Stimulated activated CD4-positive, alpha-beta T cell treated with anti-CD3 and anti-CD28 coated beads, Interleukin-12 subunit alpha, Interleukin-12 subunit beta, amount 100 ng/mL, for 24 hours (primary cell): Measurements from ENCODE around the gene KCNE2.

Experiments
- DNase-seq, 2 experiments: peaks; one replicate each; pipeline ENCODE4 v3.0.0-alpha.2; 2020; ENCODE audit warnings: low read depth in 2 of 2

The KCNE2 gene, protein sequence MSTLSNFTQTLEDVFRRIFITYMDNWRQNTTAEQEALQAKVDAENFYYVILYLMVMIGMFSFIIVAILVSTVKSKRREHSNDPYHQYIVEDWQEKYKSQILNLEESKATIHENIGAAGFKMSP

DNA sequence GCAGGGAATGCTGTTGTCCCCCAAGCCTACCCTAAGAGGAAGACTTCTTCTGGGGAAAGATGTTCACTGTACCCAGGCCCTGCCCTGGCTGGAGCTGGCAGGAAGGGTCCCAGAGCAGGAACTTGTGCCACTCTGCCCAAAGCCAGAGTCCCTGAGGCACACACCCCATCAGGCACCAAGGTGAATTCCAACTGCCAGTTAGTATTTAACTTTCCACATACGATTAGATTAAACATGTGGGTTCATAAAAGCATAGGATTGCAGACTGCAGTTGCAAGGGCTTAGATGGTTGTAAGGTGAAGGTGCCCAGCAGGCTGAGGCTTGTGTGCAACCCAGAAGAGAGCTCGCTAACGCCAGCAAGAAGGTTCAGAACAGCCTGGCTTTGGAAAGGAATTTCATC is at the start of gene KCNE2:
KCNE2 (plus strand) TSS at position 274 of the 400 bp plus-strand sequence. CDS start 6,473 bp downstream, outside the sequence.
- no peak for DNase-seq

DNA sequence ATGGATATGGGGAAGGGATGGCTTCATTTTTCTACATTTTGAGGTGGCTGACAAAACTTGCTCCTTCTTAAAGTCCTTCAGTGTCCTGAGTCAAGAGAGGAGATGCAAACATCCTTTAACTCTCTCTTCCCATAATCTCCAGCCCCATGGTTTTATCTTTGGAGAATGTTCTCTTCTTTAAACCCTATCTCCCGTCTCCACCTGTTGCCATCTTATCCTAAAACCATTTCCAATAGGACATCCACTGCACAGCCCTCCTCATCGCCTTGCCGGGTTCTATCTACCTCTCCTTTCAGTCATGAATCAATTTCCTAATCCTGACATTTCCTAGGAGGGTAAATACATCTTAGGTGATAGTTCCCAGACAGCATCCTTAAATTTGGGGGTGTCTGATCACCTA is 44.2 kb upstream of the KCNE2 start:
- no peak for DNase-seq

DNA sequence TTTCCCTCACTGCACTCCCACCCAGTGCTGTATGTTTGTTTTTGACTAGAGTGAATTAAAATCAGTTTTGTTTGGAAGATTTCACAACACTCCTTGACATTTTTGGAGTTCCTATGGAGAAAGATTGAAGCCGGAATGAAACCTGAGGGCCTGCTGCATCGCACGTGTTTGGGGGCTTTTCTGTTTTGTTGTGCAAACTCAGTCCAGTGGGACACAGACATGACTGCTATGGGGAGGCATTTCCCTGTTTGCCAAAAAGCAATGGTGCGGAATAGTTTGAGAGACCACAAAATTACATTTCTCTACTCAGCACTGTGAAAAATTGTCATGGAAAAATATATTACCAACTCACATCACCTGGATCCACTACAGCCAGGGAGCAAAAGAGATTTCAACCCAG is 43.8 kb upstream of the KCNE2 start:
- DNase-seq: no peak

DNA sequence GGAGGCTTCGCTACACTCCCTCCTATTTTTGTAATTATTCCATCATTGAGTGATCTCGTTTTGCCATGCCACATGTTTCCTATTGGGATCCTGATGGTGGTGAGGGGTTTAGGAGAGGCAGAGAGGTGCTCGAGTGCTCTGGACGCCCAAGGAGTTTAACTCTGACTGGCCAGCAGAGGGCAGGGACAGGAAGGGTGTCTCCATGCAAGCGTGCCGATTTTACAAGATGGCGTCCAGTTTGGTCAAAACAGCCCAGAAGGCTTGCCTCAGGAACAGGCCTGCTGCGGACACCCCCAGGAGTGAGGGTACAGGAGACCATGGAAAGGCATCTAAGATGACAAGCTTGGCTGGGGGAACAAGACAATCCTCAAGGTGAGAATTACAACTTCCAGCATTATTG is 33.8 kb upstream of the KCNE2 start:
- DNase-seq: no peak

DNA sequence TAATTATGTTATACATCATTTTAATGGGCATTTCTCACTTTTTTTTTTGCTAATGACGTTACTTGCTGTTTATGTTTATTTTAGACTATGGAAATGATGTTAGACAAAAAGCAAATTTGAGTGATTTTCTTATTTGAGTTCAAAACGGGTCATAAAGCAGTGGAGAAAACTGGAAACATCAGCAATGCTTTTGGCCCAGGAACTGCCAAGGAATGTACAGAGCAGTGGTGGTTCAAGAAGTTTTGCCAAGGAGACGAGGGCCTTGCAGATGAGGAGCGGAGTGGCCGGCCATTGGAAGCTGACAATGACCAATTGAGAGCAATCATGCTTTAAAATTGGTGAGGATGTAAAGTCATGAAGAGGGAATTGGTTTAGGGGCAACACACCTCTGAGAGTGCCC is 32.1 kb upstream of the KCNE2 start:
- DNase-seq: no peak

DNA sequence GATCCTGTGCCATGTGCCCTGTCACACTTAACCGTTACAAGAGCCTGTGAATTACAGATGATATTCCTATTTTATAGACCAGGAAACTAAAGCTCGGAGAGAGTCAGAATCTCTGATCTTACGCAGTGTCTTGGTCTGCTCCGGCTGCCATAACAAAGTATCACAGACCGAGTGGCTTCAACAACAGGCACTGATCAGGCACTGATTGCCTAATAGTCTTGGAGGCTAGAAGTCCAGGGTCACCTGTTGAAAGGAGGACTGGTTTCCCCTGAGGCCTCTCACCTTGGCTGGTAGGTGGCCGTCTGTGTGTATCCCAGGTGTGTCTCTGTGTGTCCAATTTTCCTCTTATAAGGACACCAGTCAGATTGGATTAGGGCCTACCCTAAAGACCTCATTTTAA is 31.5 kb upstream of the KCNE2 start:
- no peak for DNase-seq

DNA sequence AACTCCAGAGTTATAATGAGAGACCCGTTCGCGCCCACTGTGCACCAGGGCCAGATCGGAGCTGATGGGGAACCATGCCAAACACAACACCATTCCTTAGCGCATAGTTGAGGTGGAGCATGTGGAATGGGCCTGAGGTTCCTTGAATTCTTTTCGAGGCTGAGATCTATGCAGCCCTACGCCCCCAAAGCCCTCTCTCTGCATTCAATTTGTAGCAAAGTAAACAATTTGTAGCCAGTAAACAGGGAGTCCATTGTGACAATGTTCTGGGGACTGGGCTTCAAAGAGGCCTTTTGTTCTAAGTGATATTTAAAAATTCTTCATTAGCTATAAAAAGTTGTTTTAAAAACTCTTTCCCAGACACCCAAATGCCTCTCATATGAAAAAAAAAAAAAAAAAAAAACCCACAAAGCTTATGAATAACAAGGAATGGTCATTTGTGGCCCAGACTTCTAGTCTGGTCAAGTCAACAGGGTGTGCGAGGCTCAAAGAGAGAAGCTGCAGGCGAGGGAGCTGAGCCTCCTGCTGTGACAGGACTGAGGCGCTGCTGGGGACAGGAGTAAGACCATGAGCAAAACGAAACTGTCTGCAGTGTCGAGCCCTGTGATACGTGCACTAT is 30.6 kb upstream of the KCNE2 start:
- DNase-seq: no peak

DNA sequence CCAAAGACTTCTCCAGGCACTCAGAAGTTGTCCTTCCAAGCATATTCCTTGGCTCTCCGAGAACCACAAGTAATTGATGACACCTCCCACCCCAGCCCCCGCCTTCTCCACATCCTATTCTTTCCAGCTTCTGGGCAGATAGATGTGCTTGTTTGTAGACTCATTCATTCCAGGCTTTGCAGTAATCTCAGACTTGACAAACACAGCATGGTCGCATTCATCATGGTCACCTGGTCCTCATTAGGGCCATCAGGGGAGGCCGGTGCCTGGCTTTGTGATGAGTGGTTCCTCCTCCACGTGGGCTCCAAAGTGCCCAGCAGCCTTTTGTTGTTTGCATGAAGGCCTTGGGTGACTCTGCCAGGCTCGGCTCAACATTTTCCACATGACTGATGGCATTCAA is 28.5 kb upstream of the KCNE2 start:
- DNase-seq: no peak

DNA sequence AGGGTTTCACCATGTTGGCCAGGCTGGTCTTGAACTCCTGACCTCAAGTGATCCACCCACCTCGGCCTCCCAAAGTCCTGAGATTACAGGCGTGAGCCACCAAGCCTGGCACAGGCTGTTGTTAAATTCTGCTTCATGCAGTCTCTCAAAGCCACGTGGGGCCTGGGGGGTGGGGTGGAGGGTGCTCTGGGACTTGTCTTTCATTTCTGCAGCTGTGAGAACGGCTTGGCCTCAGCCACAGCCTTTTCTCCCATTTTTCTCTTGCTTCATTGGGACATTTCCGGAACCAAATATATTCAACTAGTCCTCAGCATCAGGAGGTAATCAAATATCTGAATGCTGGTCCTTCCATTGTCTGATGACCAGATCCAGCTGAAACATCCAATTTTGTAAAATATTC is 27.6 kb upstream of the KCNE2 start:
- no peak for DNase-seq

DNA sequence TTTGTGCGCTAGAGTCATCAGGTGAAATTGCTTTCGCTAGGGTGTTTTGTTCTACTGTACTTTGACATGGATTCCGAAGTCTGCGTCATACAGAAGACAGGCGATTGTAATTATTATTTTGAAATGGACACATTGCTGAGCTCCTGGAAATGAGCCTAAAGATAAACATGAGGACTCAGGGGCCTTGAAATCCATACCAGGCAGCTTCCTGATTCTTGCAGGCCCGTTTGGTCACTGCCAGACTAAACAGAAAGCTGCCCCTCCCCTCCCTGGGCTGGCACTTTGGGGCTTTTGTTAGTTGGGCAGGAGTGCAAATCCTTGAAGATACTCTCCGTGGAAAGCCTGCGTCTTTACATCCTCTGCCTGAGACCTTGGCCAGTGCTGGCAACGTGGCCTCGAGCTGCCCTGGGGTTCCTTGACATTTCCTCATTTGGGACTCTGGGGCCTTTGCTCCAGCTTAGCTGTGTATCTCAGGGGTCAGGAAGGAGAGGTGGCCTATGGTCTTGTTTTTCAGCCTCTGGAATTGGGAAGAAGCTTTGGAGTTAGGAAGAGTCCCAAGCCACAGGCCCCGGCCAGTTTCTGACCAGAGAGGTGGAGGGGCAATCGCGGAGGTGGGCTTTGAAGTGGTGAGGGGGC is 26.9 kb upstream of the KCNE2 start:
- DNase-seq: no peak

DNA sequence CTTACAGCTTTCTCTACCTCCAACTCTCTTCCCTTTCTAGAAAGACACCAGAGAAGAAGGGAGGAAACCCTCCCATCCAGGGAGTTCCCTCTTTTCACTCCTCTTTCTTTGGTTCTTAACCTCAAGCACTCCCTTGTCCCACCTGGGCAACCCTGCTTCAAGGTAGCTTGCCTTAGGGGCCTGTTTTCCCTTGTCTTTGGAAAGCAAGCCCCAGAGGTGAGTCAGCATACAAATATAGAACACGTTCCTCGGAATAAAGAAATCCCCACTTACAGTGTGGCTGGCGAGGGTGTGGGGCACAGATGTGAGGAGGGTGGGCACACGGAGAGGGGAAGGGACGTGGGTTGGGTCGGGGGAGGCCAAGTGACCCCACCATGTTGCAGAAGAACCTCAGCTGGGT is 26.1 kb upstream of the KCNE2 start:
- DNase-seq: no peak

DNA sequence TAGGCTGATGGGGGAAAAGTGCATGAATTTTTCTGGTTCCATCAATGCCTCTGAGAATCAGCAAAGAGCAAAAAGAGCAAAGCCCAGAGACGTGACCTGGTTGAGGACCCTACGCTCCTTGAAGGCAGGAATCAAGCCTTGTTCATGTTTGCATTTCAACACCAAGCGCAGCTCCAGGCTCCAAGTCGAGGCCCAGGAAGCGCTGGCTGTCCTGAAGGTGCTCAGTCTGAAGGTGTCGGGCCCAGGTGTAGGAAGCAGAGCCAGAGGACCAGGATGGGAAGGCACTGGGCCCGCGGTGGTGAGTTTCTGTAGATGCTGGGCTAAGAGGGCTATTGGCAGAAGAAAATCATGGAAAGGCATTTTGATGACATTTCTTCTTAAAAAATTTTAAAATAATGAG is 25.6 kb upstream of the KCNE2 start:
- DNase-seq: no peak

DNA sequence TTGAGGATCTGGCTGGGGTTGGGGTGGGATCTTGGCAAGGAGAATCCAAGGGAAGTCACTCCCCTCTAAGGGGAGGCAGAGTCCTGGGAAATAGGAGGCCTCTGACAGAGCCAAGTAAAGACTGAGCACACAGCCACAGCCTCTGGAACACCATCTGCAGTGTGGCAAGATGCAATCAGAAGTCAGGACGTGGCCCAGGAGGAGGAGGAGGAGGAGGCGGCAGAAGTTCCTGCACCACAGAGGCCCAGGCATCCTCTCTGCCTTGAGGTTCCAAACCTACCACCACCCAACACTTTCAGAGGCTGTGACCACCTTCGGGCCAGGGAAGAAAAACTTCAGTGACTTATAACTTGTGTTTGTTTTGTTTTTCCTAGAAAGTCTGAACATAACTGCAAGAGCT is 23.7 kb upstream of the KCNE2 start:
- no peak for DNase-seq

DNA sequence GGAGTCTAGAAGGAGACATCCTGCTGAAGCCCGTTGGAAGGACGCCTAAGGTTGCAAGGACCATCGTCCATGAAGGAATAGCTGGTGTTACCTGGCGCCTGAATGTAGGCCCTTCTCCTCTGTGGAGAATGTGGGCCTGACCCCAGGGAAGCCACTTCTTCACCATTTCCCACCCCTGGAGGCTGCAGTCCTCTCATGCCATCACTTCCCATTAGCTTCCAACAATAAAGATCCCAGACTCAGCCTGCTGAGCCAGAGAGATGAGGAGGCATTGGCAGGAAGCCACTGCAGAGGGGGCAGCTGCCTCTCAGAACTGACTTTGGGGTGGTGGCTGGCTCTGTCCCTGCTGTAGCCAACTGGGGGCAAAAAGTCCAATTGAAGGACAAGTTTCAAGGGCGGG is 21.3 kb upstream of the KCNE2 start:
- no peak for DNase-seq

DNA sequence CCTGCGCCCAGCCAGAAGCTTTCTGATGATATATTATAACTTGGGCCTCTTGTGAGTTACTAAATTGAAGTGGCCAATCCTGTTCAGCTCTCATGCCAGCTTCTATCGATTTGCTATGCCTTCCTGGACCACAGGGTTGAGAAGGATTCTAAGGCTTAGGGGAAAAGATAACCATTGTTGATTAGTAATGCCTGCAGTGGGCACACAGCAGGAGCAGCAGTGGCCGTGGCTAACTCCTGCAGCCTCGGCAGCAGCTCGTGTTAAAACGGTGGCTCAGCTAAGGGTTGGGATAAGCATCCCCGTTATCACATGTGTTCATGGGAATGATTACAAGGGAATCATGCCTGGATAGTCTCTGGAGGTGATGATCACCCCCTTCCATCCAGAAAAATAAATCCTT is 20.5 kb upstream of the KCNE2 start:
- no peak for DNase-seq

DNA sequence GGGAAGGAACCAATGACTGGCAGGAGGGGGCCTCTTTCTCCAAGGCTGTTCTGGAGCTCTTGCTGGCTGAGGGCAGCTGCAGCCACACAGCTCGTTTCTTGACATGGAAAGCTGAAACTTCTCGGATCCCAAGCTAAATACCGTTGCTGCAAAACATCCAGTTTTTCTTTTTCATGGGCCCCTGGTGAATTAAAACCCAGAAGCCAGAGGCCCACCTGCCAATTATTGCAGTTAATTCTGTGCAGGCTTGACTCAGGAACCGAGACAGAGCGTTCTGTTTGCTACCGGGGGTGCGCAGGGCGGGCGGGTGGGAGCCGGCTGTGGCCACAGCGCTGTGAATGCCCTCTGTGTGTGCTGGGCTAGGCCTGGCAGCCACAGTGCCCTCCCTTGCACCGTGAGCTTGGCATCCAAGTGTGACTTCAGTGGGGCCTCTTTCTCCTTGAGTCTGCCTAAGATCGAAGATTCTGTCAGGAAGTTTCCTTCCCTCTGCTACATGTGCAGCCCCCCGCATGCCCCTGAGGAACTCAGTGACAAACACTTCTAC is 19.9 kb upstream of the KCNE2 start:
- DNase-seq: no peak

DNA sequence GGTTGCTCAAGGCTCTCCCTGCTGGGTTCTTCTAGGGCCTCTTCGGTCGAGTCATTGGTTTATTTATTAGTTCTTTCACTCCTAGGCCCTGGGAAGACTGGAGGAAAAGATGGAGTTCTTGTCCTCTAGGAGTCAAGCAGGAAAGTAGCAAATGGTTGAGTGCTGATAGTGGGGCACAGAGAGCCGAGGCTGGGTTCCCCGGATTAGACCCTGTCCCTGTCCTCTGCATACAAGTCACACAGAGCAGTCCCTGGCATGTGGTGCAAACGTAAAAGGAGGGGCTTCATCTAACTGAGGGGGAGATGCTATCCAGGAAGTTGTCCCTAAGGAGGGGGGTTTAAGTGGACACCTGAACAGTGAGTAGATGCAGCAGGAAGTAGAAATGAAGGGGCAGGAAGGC is 19.2 kb upstream of the KCNE2 start:
- no peak for DNase-seq

DNA sequence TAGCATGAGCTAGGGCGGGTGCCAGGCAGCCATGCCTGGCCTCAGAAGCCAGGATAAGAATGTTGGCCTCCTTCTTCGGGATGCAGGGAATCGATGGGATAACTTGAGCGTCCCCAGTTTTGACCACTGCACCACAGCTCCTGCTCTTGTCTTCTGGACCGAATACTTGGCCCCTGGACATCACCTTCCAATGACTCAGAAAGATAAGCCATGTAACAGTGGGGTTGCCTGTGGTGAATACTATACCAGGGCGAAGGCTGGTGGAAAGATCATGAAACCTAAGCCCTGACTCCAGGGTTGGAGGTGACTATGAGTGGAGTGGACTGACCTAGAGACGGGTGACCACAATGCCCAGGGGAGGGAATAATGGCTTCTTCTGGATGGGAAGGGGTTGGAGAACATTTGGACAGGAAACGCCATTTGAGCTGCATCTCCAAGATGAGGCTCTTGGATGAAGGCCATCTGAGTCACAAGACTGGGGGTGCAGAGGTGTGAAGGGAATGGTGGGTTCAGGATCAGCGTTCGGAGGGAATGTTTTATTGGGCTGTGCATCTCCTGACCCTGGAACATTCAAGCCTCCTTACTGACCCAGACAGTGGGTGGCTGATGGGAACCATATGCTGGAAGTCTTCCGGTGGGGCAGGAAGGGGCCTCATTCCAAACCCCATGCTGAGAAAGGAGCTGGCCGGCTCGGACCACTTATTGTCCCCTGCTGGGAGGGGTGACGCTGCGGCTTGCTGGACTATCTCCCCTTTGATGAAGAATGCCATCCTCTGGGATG is 18.5 kb upstream of the KCNE2 start:
- DNase-seq: no peak

DNA sequence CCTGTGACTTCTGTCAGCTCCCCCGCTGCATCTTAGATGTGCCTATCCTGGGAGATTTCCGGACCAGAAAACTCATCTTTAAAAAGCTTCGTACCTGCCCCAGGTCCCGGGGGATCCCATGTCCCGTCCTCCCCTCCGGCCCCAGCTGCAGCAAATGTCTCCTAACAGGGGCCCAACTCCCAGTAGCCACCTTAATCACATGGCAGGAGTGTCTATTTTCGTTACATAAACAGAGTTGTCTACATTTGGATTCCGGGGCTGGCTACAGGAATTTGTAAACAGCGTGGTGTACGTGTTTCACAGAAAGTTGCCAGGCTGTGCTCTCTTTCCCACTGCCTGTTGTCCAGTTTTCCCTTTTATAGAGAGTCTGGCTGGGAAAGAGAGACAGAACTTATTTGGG is 17.9 kb upstream of the KCNE2 start:
- DNase-seq: no peak

DNA sequence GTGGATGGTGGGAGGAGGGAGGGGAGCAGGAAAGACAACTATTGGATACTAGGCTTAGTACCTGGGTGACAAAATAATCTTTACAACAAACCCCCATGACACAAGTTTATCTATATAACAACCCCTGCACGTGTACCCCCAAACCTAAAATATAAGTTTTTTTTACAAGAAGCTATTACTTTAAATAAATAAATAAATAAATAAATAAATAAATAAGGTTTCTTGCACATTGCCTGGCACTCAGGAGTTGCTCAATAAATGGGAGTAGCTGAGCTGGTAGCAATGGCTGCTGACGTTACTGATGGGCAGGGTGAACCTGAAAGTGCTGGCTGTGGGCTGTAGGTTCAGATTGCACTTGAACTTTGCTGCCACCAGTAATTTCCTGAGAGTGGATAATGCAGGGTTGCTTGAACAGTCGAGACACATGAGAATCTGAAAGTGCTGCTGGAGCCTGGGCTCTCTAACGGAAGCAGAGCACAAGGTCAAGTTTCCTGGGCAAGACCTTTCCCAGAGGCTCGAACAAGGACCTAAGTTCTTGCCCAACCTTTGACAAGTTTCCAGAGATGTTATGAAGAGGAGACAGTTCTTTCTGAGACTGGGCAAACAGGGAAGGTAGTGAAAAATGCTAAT is 14.8 kb upstream of the KCNE2 start:
- DNase-seq: no peak

DNA sequence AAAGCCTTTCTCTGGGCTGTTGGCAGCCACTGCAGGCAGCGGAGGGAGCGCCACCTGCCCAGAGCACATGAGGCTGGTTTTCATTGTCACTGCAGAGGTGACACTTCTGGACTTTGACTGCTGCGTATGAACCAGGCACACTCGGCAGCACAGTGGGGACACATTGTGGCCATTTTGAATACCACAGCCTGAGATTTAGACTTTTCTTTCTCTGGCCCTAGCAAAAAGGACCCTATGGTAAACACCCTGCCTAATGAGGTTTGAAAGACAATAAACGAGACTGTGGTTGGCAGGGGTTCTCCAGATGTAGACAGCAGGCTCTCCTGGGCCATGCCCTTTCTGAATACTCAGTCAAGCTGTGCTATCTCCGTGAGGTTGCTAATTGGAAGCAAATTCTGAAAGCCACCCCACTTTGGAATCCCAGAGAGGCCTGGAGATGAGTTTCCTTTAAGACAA is 12.0 kb upstream of the KCNE2 start:
- no peak for DNase-seq

DNA sequence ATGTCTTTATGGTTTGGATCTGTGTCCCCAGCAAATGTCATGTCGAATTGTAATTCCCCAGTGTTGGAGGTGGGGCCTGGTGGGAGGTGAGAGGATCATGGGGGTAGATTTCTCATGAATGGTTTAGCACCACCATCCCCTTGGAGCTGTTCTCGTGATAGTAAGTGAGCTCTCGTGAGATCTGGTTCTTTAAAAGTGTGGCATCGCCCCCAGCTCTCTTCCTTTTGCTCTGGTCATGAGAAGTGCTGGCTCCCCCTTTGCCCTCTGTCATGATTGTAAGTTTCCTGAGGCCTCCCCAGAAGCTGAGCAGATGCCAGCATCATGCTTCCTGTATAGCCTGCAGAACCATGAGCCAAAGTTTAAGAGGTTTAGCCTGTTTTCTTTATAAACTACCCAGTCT is 11.2 kb upstream of the KCNE2 start:
- DNase-seq: no peak
